GM12878 (cell line): Measurements from ENCODE around the gene FLOT1. TPM values are rescaled to one million over a fixed set of nuclear protein-coding genes. Genes with fewer than 3 reads are reported as not detected.
A peak's percentile ranks its signal among the peaks of the same experiment; 100 is the strongest.

Experiments
- ASH2L ChIP-seq: fragments of 300-600, 200-600 bp; sonication (generic); IDR thresholded peaks from 2 replicates; pipeline ENCODE4 v1.6.1; 2017; ENCODE audit warnings: low read depth, mild to moderate bottlenecking, borderline replicate concordance
- ATF7 ChIP-seq: fragments of 450-650 bp; IDR thresholded peaks from 2 replicates; pipeline ENCODE4 v1.6.1; 2016; ENCODE audit warnings: low read depth, mild to moderate bottlenecking
- BCL11A ChIP-seq: IDR thresholded peaks from 2 replicates; pipeline ENCODE4 v1.6.1; 2011; ENCODE audit warnings: low read depth, low read length
- CBFB ChIP-seq: IDR thresholded peaks from 2 replicates; pipeline ENCODE4 v1.6.1; 2016; ENCODE audit warnings: antibody characterized with exemption, low read depth
- EGR1 ChIP-seq, 2 experiments: IDR thresholded peaks; 1 replicate in 1 of 2; 2 replicates in 1 of 2; pipeline ENCODE4 v1.6.1; 2011 to 2012; ENCODE audit warnings: low read depth in 2 of 2, low read length in 2 of 2, borderline replicate concordance in 1 of 2, mild to moderate bottlenecking in 1 of 2, moderate library complexity in 1 of 2
- HDAC2 ChIP-seq: fragments of 200-600 bp; sonication (generic); IDR thresholded peaks from 2 replicates; pipeline ENCODE4 v1.6.1; 2017
- MYB ChIP-seq: fragments of 150-350 bp; IDR thresholded peaks from 2 replicates; pipeline ENCODE4 v1.6.1; 2014; ENCODE audit warnings: mild to moderate bottlenecking, low read depth, low read length, borderline replicate concordance
- NFYB ChIP-seq: IDR thresholded peaks from 2 replicates; pipeline ENCODE4 v1.6.1; 2011; ENCODE audit warnings: low read depth, mild to moderate bottlenecking, low read length, improper control_type of control experiment, moderate library complexity; ENCODE audit not compliant: insufficient read depth
- NKRF ChIP-seq: fragments of 450-650 bp; conservative IDR thresholded peaks from 2 replicates; pipeline ENCODE4 v1.6.1; 2017; ENCODE audit warnings: mild to moderate bottlenecking, moderate library complexity
- PKNOX1 ChIP-seq: fragments of 450-650 bp; IDR thresholded peaks from 2 replicates; pipeline ENCODE4 v1.6.1; 2016; ENCODE audit warnings: mild to moderate bottlenecking
- POU2F2 ChIP-seq: IDR thresholded peaks from 3 replicates; pipeline ENCODE4 v1.6.1; 2011; ENCODE audit warnings: low read depth, mild to moderate bottlenecking, low read length, borderline replicate concordance
- SMAD1 ChIP-seq: fragments of 450-650 bp; IDR thresholded peaks from 2 replicates; pipeline ENCODE4 v1.6.1; 2018; ENCODE audit warnings: mild to moderate bottlenecking, low read depth; ENCODE audit not compliant: partially characterized antibody
- SPI1 ChIP-seq: IDR thresholded peaks from 2 replicates; pipeline ENCODE4 v1.6.1; 2011; ENCODE audit warnings: low read depth, mild to moderate bottlenecking, low read length, moderate library complexity, borderline replicate concordance; ENCODE audit not compliant: insufficient read depth
- TCF7 ChIP-seq: IDR thresholded peaks from 2 replicates; pipeline ENCODE4 v1.6.1; 2014; ENCODE audit warnings: antibody characterized with exemption, borderline replicate concordance
- ZNF274 ChIP-seq: IDR thresholded peaks from one replicate; pipeline ENCODE4 v1.8.0; 2011; ENCODE audit not compliant: insufficient read length, insufficient read depth
- ZSCAN29 ChIP-seq: fragments of 450-650 bp; IDR thresholded peaks from 2 replicates; pipeline ENCODE4 v1.6.1; 2017; ENCODE audit warnings: mild to moderate bottlenecking, moderate library complexity
- polyA plus RNA-seq, 11 experiments: library from polyadenylated mRNA; depleted of rRNA in 4 of 11; unstranded in 6 of 11; stranded (reverse) in 5 of 11; fragments of >200 nt; fragmentation: Nextera tagmentation in 4 of 11; fragmentation: Illumina TruSeq in 1 of 11; extraction: Ambion mirVana in 4 of 11; extraction: Trizol in 1 of 11; gene quantifications; 1 replicate in 1 of 11; 2 replicates in 10 of 11; pipeline versions ENCODE4 v1.2.1 to v1.2.3, GENCODE V29; 2011 to 2016; ENCODE audit warnings: inconsistent platforms in 2 of 11, missing spikeins in 2 of 11, low read depth in 1 of 11
- total RNA-seq, 4 experiments: library from RNA; depleted of rRNA in 3 of 4; stranded (reverse); fragments of >200 nt in 3 of 4; fragmentation: Illumina TruSeq in 1 of 4; extraction: Trizol in 1 of 4; gene quantifications; 2 replicates each; pipeline versions ENCODE4 v1.2.1 to v1.2.3, GENCODE V29; 2013 to 2021
- TF ChIP-seq, protein P1 (sequence below): fragments of 450-650 bp; IDR thresholded peaks from 2 replicates; pipeline ENCODE4 v1.6.1; 2018; ENCODE audit warnings: mild to moderate bottlenecking, low read depth, moderate library complexity; ENCODE audit not compliant: partially characterized antibody
- TF ChIP-seq, protein P2 (sequence below): IDR thresholded peaks from 2 replicates; pipeline ENCODE4 v1.6.1; 2012; ENCODE audit warnings: low read length, inconsistent platforms
- TF ChIP-seq, protein P3 (sequence below): fragments of 150-350 bp; IDR thresholded peaks from 2 replicates; pipeline ENCODE4 v1.6.1; 2016; ENCODE audit warnings: low read depth, low read length

FLOT1 gene
- total and polyA plus RNA-seq, 10 of the 15 experiments (the other 5 are each of a cell fraction or from before 2014, with no cell fraction given), result 12.3 to 153 (median 112) TPM

GRCh38 chr6:30717129-30717844 is 25.2 kb downstream of the FLOT1 start, which contains the start of gene MDC1 (continued):
- peak; percentile 43 for TF ChIP-seq SMAD1
- peak; percentile 37; the same call in 1 of the 2 replicates for TF ChIP-seq SPI1
- no peak for TF ChIP-seq ASH2L
- peak; percentile 54 to 96 for TF ChIP-seq EGR1 (IDR thresholded peaks at IDR 0.05; ENCODE audit: borderline replicate concordance in 1 of 2, low read depth in 2 of 2, low read length in 2 of 2)
- peak; percentile 92 for TF ChIP-seq NFYB
- peak; percentile 99 for TF ChIP-seq PKNOX1
- TF ChIP-seq POU2F2, result peak; percentile 30; the same call in 2 of the 3 replicates
- no peak for TF ChIP-seq HDAC2
- TF ChIP-seq TCF7, result no peak
- no peak for TF ChIP-seq ZNF274
- peak; percentile 31 for TF ChIP-seq NKRF
- TF ChIP-seq ATF7, result peak; percentile 86
- TF ChIP-seq CBFB, result peak; percentile 92
- TF ChIP-seq, protein P1, sequence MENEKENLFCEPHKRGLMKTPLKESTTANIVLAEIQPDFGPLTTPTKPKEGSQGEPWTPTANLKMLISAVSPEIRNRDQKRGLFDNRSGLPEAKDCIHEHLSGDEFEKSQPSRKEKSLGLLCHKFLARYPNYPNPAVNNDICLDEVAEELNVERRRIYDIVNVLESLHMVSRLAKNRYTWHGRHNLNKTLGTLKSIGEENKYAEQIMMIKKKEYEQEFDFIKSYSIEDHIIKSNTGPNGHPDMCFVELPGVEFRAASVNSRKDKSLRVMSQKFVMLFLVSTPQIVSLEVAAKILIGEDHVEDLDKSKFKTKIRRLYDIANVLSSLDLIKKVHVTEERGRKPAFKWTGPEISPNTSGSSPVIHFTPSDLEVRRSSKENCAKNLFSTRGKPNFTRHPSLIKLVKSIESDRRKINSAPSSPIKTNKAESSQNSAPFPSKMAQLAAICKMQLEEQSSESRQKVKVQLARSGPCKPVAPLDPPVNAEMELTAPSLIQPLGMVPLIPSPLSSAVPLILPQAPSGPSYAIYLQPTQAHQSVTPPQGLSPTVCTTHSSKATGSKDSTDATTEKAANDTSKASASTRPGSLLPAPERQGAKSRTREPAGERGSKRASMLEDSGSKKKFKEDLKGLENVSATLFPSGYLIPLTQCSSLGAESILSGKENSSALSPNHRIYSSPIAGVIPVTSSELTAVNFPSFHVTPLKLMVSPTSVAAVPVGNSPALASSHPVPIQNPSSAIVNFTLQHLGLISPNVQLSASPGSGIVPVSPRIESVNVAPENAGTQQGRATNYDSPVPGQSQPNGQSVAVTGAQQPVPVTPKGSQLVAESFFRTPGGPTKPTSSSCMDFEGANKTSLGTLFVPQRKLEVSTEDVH, result peak; percentile 98
- TF ChIP-seq, protein P2, sequence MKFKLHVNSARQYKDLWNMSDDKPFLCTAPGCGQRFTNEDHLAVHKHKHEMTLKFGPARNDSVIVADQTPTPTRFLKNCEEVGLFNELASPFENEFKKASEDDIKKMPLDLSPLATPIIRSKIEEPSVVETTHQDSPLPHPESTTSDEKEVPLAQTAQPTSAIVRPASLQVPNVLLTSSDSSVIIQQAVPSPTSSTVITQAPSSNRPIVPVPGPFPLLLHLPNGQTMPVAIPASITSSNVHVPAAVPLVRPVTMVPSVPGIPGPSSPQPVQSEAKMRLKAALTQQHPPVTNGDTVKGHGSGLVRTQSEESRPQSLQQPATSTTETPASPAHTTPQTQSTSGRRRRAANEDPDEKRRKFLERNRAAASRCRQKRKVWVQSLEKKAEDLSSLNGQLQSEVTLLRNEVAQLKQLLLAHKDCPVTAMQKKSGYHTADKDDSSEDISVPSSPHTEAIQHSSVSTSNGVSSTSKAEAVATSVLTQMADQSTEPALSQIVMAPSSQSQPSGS, result no peak
- TF ChIP-seq BCL11A, result no peak
- TF ChIP-seq ZSCAN29, result no peak
- TF ChIP-seq, protein P3, sequence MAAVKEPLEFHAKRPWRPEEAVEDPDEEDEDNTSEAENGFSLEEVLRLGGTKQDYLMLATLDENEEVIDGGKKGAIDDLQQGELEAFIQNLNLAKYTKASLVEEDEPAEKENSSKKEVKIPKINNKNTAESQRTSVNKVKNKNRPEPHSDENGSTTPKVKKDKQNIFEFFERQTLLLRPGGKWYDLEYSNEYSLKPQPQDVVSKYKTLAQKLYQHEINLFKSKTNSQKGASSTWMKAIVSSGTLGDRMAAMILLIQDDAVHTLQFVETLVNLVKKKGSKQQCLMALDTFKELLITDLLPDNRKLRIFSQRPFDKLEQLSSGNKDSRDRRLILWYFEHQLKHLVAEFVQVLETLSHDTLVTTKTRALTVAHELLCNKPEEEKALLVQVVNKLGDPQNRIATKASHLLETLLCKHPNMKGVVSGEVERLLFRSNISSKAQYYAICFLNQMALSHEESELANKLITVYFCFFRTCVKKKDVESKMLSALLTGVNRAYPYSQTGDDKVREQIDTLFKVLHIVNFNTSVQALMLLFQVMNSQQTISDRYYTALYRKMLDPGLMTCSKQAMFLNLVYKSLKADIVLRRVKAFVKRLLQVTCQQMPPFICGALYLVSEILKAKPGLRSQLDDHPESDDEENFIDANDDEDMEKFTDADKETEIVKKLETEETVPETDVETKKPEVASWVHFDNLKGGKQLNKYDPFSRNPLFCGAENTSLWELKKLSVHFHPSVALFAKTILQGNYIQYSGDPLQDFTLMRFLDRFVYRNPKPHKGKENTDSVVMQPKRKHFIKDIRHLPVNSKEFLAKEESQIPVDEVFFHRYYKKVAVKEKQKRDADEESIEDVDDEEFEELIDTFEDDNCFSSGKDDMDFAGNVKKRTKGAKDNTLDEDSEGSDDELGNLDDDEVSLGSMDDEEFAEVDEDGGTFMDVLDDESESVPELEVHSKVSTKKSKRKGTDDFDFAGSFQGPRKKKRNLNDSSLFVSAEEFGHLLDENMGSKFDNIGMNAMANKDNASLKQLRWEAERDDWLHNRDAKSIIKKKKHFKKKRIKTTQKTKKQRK, result peak; percentile 16; the same call in 1 of the 2 replicates
- peak; percentile 80; the same call in 1 of the 2 replicates for TF ChIP-seq MYB
